Measurements from ENCODE around the gene MARCHF10. TPM values are rescaled to one million over a fixed set of nuclear protein-coding genes. Genes with fewer than 3 reads are reported as not detected.

The MARCHF10 gene
- total RNA-seq, 6 donors from 2014 or later, result 0.72 to 7.2 (median 3.2) TPM

GRCh38 chr17:62751060-62751691 is 56.9 kb downstream of the MARCHF10 start:
- ATAC-seq (ENCODE audit: low FRiP score in 2 of 2) (no peak), DNase-seq (no peak)
- Histone ChIP-seq H3K36me3 (no peaks in the 10 kb centered on the region), H3K27ac (no peak overlapping the region), H3K27me3 (no peaks in the 10 kb centered on the region), H3K4me3 (no peak overlapping the region), H3K4me1 (peaks cover 0 to 3% (median 0%) of the 10 kb centered on the region in 4 donors), H3K9me3 (no peaks in the 10 kb centered on the region)
- 70 to 80% methylated on average over 12 of the region's 12 CpGs for WGBS, 2 donors
- no peak for TF ChIP-seq POLR2A (IDR thresholded peaks at IDR 0.05)

- no peaks in the 10 kb centered on the region for H3K36me3 ChIP-seq
- no peaks in the 10 kb centered on the region for H3K27me3 ChIP-seq
- H3K27ac ChIP-seq, result no peak overlapping the region
- DNase-seq (no peak), ATAC-seq (ENCODE audit: low FRiP score in 2 of 2) (no peak)
- TF ChIP-seq EP300 (IDR thresholded peaks at IDR 0.05), result no peak
- no peak for TF ChIP-seq POLR2A (IDR thresholded peaks at IDR 0.05)
- no peak for TF ChIP-seq CTCF (IDR thresholded peaks at IDR 0.05)
- no peak for TF ChIP-seq POLR2AphosphoS5 (IDR thresholded peaks at IDR 0.05)
- 61 to 66% methylated on average over 7 to 15 of the region's 15 CpGs for WGBS, 2 donors
- peaks cover 0 to 3% (median 0%) of the 10 kb centered on the region in 4 donors for H3K4me1 ChIP-seq
- no peak overlapping the region for H3K4me3 ChIP-seq
- no peaks in the 10 kb centered on the region for H3K9me3 ChIP-seq
Observed at GRCh38 chr17:62750631-62751051, 57.5 kb downstream of the MARCHF10 start.

- Histone ChIP-seq H3K4me3 (no peak overlapping the region), H3K27me3 (no peaks in the 10 kb centered on the region), H3K36me3 (no peaks in the 10 kb centered on the region), H3K4me1 (peaks cover 0 to 3% (median 0%) of the 10 kb centered on the region in 4 donors), H3K27ac (no peak overlapping the region), H3K9me3 (no peaks in the 10 kb centered on the region)
- ATAC-seq (ENCODE audit: low FRiP score in 2 of 2) (peak in 1 of 2 donors; percentile 15), DNase-seq (peak in 1 of 2 donors; percentile 58)
- WGBS, 2 donors, result 91 to 94% methylated on average over 17 of the region's 17 CpGs
- TF ChIP-seq EP300 (IDR thresholded peaks at IDR 0.05), result no peak
- no peak for TF ChIP-seq POLR2A (IDR thresholded peaks at IDR 0.05)
- no peak for TF ChIP-seq CTCF (IDR thresholded peaks at IDR 0.05)
- no peak for TF ChIP-seq POLR2AphosphoS5 (IDR thresholded peaks at IDR 0.05)
Observed at GRCh38 chr17:62749926-62750325, 58.2 kb downstream of the MARCHF10 start.

- ATAC-seq (ENCODE audit: low FRiP score in 2 of 2), result no peak
- Histone ChIP-seq H3K4me1 (peaks cover 0 to 3% (median 0%) of the 10 kb centered on the region in 4 donors), H3K27me3 (no peaks in the 10 kb centered on the region), H3K4me3 (no peak overlapping the region), H3K27ac (no peak overlapping the region), H3K36me3 (no peaks in the 10 kb centered on the region), H3K9me3 (no peaks in the 10 kb centered on the region)
- TF ChIP-seq EP300 (IDR thresholded peaks at IDR 0.05) (no peak), CTCF (IDR thresholded peaks at IDR 0.05) (no peak), POLR2AphosphoS5 (IDR thresholded peaks at IDR 0.05) (no peak), POLR2A (IDR thresholded peaks at IDR 0.05) (no peak)
- DNase-seq, result no peak
- WGBS, 2 donors, result 64 to 72% methylated on average over 8 of the region's 8 CpGs
Observed at GRCh38 chr17:62746941-62747340, 61.2 kb downstream of the MARCHF10 start.

- no peaks in the 10 kb centered on the region for H3K9me3 ChIP-seq
- no peaks in the 10 kb centered on the region for H3K27me3 ChIP-seq
- 81 to 89% methylated on average over 7 of the region's 7 CpGs for WGBS, 2 donors
- H3K4me1 ChIP-seq, result peaks cover 0 to 3% (median 0%) of the 10 kb centered on the region in 4 donors
- ATAC-seq (ENCODE audit: low FRiP score in 2 of 2) (no peak), DNase-seq (no peak)
- no peak overlapping the region for H3K4me3 ChIP-seq
- H3K36me3 ChIP-seq, result no peaks in the 10 kb centered on the region
- no peak overlapping the region for H3K27ac ChIP-seq
- no peak for TF ChIP-seq POLR2A (IDR thresholded peaks at IDR 0.05)
- TF ChIP-seq CTCF (IDR thresholded peaks at IDR 0.05), result no peak
- no peak for TF ChIP-seq EP300 (IDR thresholded peaks at IDR 0.05)
- TF ChIP-seq POLR2AphosphoS5 (IDR thresholded peaks at IDR 0.05), result no peak
Observed at GRCh38 chr17:62745806-62746205, 62.3 kb downstream of the MARCHF10 start.
